Activated CD4-positive, alpha-beta T cell treated with anti-CD3 and anti-CD28 coated beads for 24 hours (primary cell): ENCODE results near the gene RUNX1.

ENCODE experiments used
- DNase-seq, 2 donors: peaks; one replicate each; pipeline ENCODE4 v3.0.0-alpha.2; 2020; ENCODE audit warnings: low read depth in 2 of 2

RUNX1 gene

DNA sequence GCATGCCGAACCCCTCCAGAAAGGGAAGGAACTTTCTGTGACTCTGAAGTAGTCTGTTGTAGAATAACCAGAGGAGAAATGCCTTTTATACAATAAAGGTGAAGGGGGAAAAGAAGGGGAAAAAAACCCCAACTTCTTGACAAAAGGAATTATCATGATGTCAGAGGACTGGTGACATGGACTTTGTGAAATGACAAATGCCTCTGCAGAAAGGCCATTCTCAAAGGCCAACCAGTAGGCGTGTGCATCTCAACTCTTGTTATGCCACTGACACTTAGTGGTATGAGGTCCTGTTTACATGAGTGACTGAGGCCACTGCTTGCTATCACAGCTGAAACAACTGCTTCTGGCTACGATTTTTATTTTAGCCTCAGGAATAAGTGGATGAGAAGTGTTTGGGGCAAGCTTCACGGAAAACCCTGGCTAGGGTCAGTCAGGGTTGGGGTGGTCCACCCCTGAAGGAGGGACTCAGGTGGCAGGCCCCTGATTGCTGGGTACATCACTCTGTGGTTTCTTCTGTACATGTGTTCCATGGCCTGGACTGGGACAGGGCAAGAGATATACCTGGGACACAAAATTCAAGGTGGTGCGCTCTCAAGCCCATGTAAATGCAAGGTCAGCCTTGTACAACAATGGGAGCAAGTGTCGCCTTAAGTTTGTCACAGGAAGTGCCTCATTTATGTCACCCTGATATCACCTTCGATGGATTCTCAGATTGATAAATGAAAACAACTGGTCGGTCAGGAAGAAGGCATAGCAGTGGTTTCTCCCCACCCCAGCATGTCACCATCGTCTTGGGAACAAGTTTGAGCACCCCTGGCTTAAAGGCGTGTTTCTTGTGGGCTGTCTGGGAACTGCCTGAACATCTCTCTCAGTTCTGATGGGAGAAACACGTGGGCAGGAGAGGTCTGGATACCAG lies 12.4 kb downstream of the RUNX1 start:
- no peak for DNase-seq

DNA sequence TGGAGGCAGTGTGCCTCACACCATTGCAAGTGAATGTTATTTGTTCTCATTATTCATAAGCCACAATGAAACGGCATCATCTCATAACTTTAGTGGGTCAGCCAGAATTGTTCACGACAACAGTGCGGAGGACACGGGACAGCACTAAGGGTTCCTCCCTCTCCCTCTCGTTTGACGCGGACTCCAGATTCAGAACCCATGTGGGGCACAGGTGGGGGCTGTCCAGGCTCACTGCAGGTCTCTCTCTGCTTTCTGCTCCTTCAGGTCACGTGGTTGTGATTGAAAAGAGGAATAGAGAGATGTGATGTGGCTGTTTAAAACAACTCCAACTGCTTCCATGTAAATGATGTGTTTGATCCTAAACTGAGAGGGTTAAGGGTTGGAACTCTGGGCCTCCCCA lies 13.5 kb downstream of the RUNX1 start:
- no peak for DNase-seq

DNA sequence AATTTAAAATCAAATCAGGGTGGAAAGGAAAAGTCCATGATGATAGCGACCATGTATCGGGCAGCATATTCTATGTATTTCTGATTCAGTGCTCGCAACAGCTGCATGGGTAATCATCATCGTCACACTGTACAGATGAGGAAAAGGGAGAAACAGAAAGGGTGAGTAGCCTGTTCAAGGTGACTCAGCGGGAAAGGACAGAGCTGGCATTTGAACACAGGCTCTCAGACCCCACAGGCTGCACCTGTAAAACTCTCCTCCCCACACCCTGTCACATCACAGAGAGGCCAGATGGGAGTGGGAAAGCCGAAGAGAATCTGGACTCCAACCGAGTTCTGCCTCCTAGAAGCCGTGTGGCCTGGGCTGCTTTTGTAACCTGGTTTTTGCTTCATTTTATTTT lies 14.0 kb downstream of the RUNX1 start:
- DNase-seq, result no peak

DNA sequence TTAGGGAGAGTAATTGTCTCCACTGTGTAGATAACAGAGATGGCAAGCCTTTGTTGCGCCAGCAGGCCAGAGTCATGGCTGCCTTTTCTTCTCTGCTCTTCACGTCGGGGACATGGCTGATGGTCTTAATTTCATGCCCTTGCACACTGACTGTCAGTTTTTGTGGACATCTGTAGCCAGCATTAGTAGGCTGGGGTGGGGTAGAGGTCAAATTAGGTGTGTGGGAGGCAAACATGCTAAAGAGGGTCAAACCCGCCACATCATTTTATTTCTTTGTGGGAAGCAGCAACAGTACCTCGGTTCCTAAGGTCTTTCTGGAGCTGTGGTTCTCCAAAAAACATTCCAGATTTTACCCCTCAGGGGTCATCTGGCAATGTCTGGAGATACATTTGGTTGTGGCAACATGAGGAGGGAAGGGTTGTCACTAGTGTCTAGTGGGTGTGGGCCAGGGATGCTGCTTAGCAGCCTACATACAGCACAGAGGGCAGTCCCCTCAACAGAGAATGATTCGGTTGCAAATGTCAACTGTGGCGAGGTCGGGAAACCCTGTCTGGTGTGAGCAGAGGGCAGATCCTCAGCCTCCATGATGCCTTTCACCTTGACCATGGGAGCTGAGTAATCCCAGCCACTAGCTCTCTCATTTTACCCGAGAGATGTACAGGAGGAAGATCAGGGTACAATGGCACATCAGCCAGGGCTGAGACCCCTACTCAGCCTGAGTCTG lies 14.7 kb downstream of the RUNX1 start:
- DNase-seq, result no peak

DNA sequence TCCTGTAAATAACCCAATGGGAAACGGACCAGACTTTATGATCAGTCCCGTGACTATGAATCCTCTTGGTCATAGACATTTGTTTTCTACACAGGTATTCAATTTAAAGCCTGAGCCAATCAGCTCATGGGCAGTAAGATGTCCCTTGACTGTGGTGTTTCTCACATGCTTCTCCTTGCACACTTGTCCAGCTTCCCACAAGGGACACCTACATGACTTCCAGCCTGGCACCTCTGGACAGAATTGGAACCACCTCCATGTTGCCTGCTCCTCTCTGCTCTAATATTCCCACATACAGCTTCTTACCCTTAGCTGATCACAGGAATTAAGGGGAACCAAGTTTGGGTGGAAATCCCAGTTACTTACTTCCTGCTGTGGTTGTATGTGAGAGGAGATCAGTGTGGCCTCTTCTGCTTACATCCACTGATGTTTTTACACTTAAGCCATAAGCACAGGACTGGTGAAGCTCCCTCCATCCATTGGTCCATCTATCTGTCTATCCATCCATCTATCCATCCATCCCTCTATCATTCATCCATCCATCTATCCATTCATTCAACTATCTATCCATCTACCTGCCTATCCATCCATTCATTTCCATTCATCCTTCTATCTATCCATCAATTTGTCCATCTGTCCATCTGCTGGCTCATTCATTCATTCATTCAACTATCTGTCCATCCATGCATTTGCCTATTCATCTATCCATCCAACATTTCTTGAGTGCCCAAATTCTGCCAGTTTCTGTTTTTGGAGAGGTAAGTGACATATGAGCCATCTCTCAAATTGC lies 16.4 kb downstream of the RUNX1 start:
- no peak for DNase-seq

DNA sequence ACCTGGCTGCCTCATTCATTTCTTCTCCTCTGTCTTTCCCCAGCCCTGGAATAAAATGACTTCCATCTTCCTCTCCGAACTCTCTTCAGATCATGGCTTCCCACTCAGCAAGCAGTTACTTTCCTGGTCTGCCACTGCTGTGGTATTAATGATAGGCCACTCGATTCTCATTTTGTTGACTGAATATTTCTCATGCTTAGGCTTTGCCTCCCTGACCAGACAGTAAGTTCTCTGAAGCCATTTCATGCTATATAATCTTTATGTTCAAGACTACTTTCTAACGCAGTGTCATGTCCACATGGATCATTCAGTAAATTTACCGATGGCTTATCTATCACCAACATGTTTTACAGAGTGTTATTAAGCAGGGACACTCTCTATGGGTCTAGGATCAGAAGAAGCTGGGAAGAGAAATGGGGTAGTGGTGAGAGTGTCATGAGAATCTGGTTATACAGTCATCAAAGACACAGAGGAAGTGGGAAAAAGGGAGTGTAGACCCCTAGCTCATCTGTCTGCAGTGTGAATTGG lies 20.6 kb downstream of the RUNX1 start:
- no peak for DNase-seq

DNA sequence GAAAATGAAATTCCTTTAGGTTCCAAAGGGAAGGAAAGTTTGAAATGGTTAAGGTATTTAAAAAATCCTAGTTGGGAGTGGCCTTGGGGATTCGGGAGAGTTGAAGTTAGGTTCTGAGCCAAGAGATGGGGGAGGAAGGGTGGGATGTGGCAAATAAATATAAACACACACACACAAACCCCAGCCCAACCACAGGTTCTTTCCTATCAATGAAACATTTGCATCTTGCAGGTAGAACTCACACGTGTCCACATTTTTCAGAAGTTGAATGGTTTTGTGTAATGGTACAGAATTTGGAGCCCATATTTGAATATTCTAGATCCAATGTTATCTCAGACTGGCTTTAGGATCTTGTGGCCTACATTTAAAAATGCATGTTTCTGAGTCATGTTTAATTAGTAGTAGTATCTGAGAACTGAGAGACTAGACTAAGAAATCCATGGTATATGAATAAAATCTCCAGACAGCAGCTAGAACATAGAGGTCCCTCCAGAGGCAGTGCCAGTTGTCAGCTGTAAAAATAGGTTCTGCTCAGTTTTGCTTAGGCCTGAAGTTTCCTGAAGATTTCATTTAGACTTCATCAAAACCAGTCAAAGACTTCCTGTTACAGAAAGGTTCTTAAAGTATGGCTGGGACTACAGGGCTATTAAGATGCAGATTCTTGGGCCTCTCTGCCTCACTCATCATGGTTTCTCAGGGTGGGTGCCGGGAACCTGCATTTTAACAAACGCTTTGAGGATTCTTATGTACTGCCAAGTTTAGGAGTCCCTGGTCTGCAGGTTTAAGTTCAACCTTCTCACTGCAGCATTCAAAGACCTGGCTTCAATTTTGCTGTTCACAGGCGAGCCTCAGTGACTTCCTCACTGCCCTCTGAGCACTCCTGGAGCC lies 21.3 kb downstream of the RUNX1 start:
- DNase-seq, result no peak

DNA sequence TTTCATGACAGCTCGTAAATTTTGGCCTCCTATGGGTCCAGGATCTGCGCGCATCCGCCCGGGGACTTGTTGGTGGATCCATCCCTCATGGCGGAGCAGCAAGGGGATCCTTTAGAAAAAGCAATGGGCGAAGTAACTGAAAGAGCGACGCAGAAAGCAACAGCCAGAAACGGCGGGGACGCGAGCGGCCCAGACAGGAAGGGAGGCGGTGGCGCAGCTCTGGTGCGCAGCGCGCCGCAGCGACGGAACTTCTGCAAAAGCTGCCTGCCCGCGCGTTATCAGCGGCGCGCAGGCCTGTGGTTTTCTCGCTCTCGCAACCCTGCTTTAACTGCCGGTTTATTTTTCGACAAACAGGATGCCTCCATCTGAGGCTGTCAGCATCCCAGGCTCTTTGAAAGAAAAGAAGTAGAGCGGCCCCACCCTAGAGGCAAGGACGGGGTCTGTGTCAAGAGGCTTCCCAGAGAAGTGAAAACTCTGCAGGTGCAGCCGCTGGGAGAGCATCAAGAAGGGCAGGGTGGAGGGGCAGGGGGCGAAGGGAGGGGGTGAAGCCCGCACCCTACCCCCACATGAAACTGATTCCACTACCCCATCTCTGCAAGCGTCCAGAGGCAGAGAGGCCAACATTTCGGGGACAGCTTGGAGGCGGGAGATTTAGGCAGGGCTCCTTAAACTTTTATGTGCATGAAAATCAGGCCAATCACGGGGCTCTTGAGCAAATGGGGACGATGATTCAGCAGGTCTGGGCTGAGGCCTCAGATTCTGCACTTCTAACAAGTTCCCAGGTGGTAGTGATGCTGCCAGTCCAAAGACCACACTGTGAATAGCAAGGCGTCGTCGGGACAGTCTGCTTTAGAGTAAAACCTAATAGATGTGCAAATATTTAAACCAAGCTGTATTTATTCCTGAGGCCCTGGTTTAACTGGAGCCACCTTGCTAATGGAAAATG lies 22.2 kb downstream of the RUNX1 start:
- DNase-seq, result peak; percentile 57 to 66

DNA sequence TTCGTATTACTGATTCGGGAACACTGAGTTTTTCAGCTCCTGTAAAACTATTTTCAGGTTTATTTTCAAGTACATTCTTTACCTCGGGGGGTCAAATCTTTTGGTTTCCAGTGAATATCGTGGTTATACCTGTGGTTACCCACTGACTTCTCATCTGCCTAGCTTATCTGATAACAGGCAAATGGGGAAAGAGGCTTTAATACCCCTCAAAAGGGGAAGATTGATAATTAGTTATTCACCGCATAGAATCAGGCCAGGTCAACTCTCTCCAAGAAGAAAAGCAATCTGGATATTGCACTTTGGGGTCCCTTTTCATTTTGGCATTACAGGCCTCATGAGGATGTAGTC lies 23.0 kb downstream of the RUNX1 start:
- no peak for DNase-seq

DNA sequence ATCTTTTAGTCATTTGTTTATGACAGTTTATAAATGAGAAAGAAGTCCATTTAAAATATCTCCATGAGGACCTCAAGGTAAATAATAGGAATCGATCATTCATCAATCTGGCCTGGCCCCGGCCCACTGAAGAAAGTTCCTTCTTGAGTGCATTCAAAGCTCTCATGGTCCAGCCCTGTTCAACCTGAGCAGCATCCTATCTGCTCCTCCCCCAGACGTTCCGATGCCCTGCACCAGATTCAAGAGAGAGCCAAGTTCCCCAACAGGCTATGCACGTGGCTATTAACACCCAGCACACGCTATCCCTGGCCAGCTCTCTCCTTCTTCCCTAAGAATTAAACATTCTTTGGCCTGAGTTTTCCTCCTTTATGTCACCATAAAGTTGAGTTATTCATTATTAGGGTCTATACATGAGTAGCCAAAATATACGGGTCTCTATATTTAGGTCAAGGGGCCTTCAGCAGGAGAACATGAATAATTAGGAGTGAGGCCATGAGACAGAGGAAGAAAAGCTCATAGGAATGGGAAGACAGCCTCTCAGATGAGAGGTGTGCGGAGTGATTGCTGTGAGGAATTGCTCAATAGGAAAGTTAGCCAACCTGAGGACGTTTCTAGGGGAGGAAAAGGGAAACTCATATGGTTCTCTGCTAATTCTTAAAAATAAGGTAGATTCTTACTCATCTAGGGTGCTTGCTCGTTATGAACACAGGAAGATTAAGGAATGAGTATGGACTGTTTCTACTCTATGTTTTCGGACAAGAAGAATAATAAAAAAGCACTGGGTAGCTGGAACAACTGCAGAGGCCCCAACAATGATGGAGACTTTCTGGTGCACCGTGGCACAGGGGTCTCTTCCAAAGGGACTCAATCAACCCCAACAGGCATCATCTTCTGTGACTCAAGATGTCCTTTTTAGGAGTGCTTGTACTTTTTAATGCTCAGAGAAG lies 23.6 kb downstream of the RUNX1 start:
- no peak for DNase-seq

DNA sequence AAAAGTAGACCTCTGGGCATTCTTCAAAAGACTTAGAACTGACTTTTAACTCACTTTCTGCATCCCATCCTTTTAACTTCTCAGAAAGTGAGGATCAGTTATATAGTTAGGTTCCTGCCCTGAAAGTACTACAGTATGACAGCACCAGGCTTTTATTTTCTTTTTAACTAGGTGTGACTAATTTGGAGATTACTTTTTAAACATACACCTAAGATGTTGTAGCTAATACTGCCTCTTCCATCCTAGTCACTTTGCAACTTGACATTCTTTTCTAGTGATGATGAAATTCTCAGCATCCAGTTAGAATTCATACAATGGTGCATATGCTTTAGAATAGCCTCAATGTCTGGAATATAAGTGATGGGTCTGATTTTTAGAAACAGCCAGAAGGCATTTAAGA lies 24.6 kb downstream of the RUNX1 start:
- no peak for DNase-seq

DNA sequence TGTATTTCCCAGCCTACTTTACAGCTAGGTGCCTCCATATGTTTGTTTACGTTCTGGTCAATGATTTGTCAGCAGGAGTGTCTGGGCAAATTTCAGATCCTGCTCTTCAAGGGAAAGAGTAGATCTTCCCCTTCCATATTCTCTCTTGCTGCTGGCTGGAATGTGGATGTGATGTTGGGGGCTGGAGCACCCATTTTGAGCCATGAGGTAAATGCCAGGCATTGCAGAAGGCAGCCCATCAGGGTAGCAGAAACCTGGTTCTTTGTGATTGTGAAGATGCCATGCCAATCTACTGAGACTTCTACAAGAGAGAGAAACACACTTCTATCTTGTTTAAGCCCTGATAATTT lies 25.1 kb downstream of the RUNX1 start:
- DNase-seq, result no peak

DNA sequence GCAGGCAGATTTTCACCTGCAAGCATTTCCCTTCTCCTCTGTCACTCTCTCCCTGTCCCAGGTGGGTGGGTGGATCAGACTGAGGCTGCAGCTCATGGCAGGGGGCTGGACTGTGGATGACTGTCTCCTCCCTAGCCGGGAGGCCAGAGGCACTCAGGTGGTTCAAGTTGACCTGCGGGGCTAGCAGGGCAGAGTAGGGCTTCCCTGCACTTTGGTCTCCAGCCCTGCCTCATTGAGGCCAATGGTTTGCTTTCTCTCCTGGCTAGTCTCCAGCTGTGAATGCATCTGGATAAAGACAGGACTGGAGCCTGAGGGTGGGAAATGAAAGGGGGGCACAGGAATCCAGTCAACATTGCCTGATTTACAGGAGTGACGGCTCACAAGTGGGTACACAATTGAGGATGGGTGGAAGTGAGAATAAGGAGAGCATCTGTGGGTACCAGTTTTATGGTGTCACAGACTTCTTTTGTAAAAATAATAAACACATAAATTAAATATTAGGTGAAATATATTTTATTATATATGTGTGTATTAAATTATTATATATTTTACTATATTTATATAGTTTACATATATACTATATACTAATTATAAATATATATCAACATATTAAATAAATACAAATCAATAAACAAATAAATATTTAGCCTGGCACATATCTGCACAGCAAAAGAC lies 25.6 kb downstream of the RUNX1 start:
- DNase-seq, result no peak

DNA sequence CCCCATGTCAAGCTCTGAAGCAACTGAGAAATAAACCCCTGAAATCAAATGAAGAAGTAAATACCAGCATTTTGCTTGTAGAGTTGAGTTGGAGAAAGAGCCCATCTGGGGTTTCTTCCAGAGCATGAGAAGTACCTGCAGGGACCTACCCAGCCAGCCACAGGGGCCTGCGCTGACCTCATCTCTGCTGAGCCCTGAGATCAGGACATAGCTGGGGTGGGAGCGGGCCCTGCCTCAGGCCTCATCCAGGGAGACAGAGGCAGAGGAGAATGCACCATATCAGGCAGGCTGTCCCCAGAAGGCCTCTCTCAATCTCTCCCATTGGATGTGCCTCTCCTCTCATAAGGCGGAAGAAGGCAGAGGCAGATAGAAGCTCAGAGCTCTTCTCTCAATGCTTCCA lies 27.6 kb downstream of the RUNX1 start:
- DNase-seq, result no peak

DNA sequence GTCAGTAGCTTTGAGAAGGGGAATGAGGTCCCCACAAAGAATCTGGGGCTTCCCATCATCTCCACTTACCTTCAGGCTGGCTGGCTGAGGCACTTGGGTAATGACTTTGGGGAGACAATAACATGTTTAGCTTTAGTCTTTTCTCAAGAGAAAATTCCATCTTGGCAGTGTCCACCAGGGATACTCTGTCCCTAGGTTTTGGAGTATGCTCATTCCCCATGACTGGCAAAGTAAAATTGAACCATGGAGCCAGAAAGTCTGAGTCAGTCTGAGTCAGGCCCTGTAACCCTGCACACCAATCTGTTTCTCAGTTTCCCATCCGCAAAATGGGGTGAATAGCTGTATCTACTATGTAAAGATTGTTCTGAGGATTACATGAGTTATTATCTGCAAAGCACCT lies 28.2 kb downstream of the RUNX1 start:
- DNase-seq, result no peak

DNA sequence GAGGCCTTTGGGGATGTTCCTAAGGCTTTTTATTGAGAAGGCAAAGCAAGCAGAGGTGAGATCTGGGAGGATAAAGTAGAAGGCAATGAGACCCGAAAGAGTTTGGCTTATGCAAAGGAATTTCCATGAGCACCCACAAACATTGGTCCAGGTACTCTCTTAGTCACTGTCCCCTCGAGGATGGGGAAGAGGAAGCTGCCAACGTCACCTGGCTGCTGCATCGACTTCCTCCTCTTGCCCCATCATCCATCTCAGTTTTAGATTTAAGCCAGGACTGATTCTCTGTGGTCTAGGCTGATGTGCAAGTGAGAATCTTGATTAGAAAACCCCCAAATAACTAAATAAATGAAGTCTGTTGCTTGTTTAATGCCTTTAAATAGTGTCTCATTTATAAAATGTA lies 28.7 kb downstream of the RUNX1 start:
- DNase-seq, result no peak

DNA sequence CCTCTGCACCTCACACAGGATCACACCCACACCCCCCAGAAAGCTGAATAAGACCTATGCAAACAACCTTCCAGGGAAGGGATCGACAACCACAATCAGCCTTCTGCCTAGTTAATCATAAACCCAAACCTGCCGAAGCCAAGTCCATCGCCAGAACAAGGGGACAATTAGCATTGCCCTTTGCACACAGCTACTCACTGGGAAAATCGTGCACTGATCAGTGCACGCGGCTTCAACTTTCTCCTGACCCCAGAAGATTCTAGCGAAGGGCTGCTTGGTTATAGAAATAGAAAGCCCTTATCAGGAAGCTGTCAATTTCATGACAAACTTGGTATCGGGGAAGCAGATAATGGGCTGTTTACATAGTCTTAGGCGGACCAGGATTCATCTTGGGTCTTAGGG lies 29.5 kb downstream of the RUNX1 start:
- no peak for DNase-seq

DNA sequence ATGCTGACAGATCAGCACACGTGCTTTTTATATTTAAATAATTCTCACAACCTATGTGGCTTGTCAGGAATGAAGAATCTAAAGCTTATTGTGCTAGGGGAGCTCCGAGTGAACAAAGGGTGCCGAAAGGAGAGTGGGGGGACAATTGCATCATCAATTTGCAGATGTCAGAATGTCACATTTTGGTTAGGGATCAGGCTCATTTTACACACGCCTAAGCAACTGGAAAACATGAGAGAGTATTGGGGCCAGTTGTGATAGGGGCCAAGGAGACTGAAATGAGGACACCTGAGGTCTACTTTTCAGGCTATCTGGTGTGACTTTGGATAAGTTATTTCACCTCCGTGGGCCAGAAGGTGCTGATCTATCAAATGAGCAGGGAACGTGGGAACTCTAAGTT lies 31.8 kb downstream of the RUNX1 start:
- DNase-seq, result no peak
